Panc1 (cell line): ENCODE results near the gene RNF148.

Source experiments
- POLR2AphosphoS5 ChIP-seq: IDR thresholded peaks from 2 replicates; pipeline ENCODE4 v1.6.1; 2012; ENCODE audit warnings: mild to moderate bottlenecking, low read depth, low read length, moderate library complexity
- REST ChIP-seq, 2 experiments: IDR thresholded peaks; 2 replicates each; pipeline ENCODE4 v1.6.1; 2011 to 2012; ENCODE audit warnings: low read depth in 2 of 2, control low read depth in 1 of 2, low read length in 1 of 2, mild to moderate bottlenecking in 1 of 2, moderate library complexity in 1 of 2; ENCODE audit not compliant: insufficient read depth in 1 of 2
- TF ChIP-seq, protein P1 (sequence below): fragments of 450-650 bp; IDR thresholded peaks from 2 replicates; pipeline ENCODE4 v1.5.1; 2017; ENCODE audit warnings: mild to moderate bottlenecking

DNA sequence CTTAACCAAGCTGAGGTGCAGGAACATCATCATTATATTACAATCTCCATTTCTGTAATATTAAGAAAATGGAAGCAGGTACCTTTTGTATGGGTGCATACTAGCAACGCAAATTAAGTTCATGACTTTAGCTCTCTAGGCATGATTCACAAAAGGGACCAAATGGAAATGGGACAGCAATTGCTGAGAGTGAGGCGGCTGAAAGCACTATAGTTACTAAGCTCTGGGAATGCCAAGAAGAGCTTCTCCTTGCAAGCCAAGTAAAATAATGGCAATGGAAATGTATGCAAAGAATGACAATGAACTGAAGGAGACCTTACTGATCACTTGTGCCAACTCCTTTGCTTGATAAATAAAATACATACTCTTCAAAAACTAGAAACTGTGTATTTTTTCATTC is 36.2 kb upstream of the RNF148 start:
- TF ChIP-seq, protein P1, sequence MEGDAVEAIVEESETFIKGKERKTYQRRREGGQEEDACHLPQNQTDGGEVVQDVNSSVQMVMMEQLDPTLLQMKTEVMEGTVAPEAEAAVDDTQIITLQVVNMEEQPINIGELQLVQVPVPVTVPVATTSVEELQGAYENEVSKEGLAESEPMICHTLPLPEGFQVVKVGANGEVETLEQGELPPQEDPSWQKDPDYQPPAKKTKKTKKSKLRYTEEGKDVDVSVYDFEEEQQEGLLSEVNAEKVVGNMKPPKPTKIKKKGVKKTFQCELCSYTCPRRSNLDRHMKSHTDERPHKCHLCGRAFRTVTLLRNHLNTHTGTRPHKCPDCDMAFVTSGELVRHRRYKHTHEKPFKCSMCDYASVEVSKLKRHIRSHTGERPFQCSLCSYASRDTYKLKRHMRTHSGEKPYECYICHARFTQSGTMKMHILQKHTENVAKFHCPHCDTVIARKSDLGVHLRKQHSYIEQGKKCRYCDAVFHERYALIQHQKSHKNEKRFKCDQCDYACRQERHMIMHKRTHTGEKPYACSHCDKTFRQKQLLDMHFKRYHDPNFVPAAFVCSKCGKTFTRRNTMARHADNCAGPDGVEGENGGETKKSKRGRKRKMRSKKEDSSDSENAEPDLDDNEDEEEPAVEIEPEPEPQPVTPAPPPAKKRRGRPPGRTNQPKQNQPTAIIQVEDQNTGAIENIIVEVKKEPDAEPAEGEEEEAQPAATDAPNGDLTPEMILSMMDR, result no peak
- TF ChIP-seq POLR2AphosphoS5 (no peak), REST (IDR thresholded peaks at IDR 0.05; ENCODE audit: insufficient read depth in 1 of 2, low read depth in 2 of 2, low read length in 1 of 2) (no peak)
